ENCODE data around the gene MARS1.

Gene MARS1

GRCh38 chr12:57479043-57479375, 8.9 kb upstream of the MARS1 start:
- TF ChIP-seq CTCF (IDR thresholded peaks at IDR 0.05; ENCODE audit: low read depth, low read length, missing control alignments) = no peak
- no peak for DNase-seq (ENCODE audit: low read depth)
- in situ Hi-C loops (cut with HindIII; ENCODE audit: low sequenced_read_pairs) = no loop called here
- no peak overlapping the region for H3K4me3 ChIP-seq (ENCODE audit: low read depth, low read length)

- DNase-seq (ENCODE audit: low read depth) = no peak
- H3K4me3 ChIP-seq (ENCODE audit: low read depth, low read length) = no peak within 1 kb of the TSS
- in situ Hi-C loops (cut with HindIII; ENCODE audit: low sequenced_read_pairs) = no loop called here
- no peak for TF ChIP-seq CTCF (IDR thresholded peaks at IDR 0.05; ENCODE audit: low read depth, low read length, missing control alignments)
These were observed 8.3 kb upstream of the MARS1 start, which contains the start of gene ARHGAP9 for GRCh38 chr12:57479376-57480115. Gene ARHGAP9, minus strand, starts transcription at chr12:57479866. Its CDS starts 460 bp downstream, at chr12:57479406.

- TF ChIP-seq CTCF (IDR thresholded peaks at IDR 0.05; ENCODE audit: low read depth, low read length, missing control alignments) = no peak
- in situ Hi-C loops (cut with HindIII; ENCODE audit: low sequenced_read_pairs) = no loop called here
- H3K4me3 ChIP-seq (ENCODE audit: low read depth, low read length) = no peak overlapping the region
- DNase-seq (ENCODE audit: low read depth) = no peak
These were observed 6.2 kb upstream of the MARS1 start for GRCh38 chr12:57481671-57482070.

- no peak overlapping the region for H3K4me3 ChIP-seq (ENCODE audit: low read depth, low read length)
- peak; percentile 32 for DNase-seq (ENCODE audit: low read depth)
- no peak for TF ChIP-seq CTCF (IDR thresholded peaks at IDR 0.05; ENCODE audit: low read depth, low read length, missing control alignments)
- in situ Hi-C loops (cut with HindIII; ENCODE audit: low sequenced_read_pairs) = no loop called here
These were observed 4.4 kb upstream of the MARS1 start for GRCh38 chr12:57483466-57483865.

- TF ChIP-seq CTCF (IDR thresholded peaks at IDR 0.05; ENCODE audit: low read depth, low read length, missing control alignments) = no peak
- H3K4me3 ChIP-seq (ENCODE audit: low read depth, low read length) = no peak overlapping the region
- in situ Hi-C loops (cut with HindIII; ENCODE audit: low sequenced_read_pairs) = no loop called here
- DNase-seq (ENCODE audit: low read depth) = no peak
These were observed 2.2 kb upstream of the MARS1 start for GRCh38 chr12:57485695-57486094.

GRCh38 chr12:57487055-57487596, 742 bp upstream of the MARS1 start:
- no peak overlapping the region for H3K4me3 ChIP-seq (ENCODE audit: low read depth, low read length)
- no peak for TF ChIP-seq CTCF (IDR thresholded peaks at IDR 0.05; ENCODE audit: low read depth, low read length, missing control alignments)
- in situ Hi-C loops (cut with HindIII; ENCODE audit: low sequenced_read_pairs) = no loop called here
- DNase-seq (ENCODE audit: low read depth) = no peak

All from astrocyte of the cerebellum (primary cell).